OCI-LY3 (cell line): ENCODE data around the gene HK2.

Experiments
- H2AFZ ChIP-seq: fragments of 200-600, 300-600 bp; shearing (Covaris generic); 2 replicates; pipeline ENCODE4 v1.6.0; 2014; ENCODE audit warnings: antibody characterized with exemption, low read depth, low read length
- H3K27ac ChIP-seq: fragments of 200-600, 300-600 bp; sonication (generic); 2 replicates; pipeline ENCODE4 v1.5.1; 2014; ENCODE audit warnings: mild to moderate bottlenecking, low read length, moderate library complexity, mixed read lengths
- H3K27me3 ChIP-seq: fragments of 200-600, 300-600 bp; sonication (generic); 2 replicates; pipeline ENCODE4 v1.6.1; 2014; ENCODE audit warnings: low read depth, low read length, mixed read lengths
- H3K36me3 ChIP-seq: fragments of 200-600, 300-600 bp; sonication (generic); replicated peaks from 2 replicates; pipeline ENCODE3; 2014; ENCODE audit warnings: low read depth, low read length, mixed read lengths
- H3K4me1 ChIP-seq: fragments of 300-600, 200-600 bp; sonication (generic); 2 replicates; pipeline ENCODE4 v1.6.1; 2014; ENCODE audit warnings: low read length, mixed read lengths
- H3K4me2 ChIP-seq: fragments of 200-600, 300-600 bp; sonication (generic); 2 replicates; pipeline ENCODE4 v1.6.1; 2014; ENCODE audit warnings: low read length, mixed read lengths
- H3K4me3 ChIP-seq: fragments of 300-600, 200-600 bp; sonication (generic); 2 replicates; pipeline ENCODE4 v1.5.1; 2014; ENCODE audit warnings: antibody characterized with exemption, mild to moderate bottlenecking, low read length, moderate library complexity
- H3K79me2 ChIP-seq: fragments of 300-600, 200-600 bp; shearing (Covaris generic); 2 replicates; pipeline ENCODE4 v1.6.1; 2014; ENCODE audit warnings: mild to moderate bottlenecking, low read length, mixed read lengths
- H3K9ac ChIP-seq: fragments of 300-600, 200-600 bp; shearing (Covaris generic); 2 replicates; pipeline ENCODE4 v1.6.0; 2014; ENCODE audit warnings: mild to moderate bottlenecking, low read length, moderate library complexity
- H3K9me3 ChIP-seq: fragments of 200-600, 300-600 bp; shearing (Covaris generic); 2 replicates; pipeline ENCODE4 v1.6.1; 2014; ENCODE audit warnings: low read length, mixed read lengths; ENCODE audit not compliant: insufficient read depth
- H4K20me1 ChIP-seq: fragments of 200-600, 300-600 bp; sonication (generic); 2 replicates; pipeline ENCODE4 v1.6.1; 2016; ENCODE audit warnings: low read length, mixed read lengths; ENCODE audit not compliant: insufficient read depth
- EZH2phosphoT487 ChIP-seq: fragments of 200-600 bp; shearing (Covaris generic); IDR thresholded peaks from 2 replicates; pipeline ENCODE4 v1.6.1; 2018; ENCODE audit warnings: antibody characterized with exemption, mixed run types, low read depth
- TF ChIP-seq, protein P1 (sequence below): fragments of 200-600, 300-600 bp; sonication (generic); IDR thresholded peaks from 2 replicates; pipeline ENCODE4 v1.5.1; 2014; ENCODE audit warnings: antibody characterized with exemption, low read length, low read depth

The HK2 gene

DNA sequence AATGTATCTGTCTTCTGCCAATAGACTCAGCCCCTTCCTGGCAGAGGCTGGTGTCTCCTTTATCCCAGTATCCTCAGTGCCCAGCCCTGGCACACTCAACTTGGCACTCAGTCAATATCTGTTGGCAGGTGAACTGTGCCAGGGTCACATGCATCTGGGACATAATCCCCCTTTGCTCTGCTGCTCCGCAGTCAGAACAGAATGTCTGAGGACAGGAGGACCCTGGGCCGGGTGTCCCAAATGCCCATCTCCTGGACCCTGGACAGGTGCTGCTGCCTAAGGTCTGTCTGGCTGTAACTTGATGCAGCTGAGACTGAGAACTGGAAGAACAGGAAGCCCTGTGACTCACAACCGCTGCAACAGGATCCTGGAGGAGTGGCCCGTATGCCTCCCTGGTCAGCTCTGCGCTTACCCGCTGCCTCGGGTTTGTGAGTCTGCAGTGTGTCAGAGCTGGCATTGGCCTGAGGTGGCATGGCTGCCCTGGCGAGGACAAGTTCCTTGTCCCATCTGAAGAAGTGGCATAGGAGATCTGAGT lies 11.4 kb downstream of the HK2 start:
- Histone ChIP-seq H3K27ac (no peak overlapping the region), H4K20me1 (peaks cover 99% of the 10 kb centered on the region), H3K4me1 (peaks cover 63% of the 10 kb centered on the region), H2AFZ (no peak overlapping the region), H3K79me2 (peaks cover 98% of the 10 kb centered on the region), H3K4me3 (no peak overlapping the region), H3K27me3 (no peaks in the 10 kb centered on the region), H3K4me2 (no peak overlapping the region), H3K36me3 (peaks cover 38% of the 10 kb centered on the region), H3K9ac (no peak overlapping the region), H3K9me3 (no peaks in the 10 kb centered on the region)
- TF ChIP-seq EZH2phosphoT487 = no peak
- TF ChIP-seq, protein P1, sequence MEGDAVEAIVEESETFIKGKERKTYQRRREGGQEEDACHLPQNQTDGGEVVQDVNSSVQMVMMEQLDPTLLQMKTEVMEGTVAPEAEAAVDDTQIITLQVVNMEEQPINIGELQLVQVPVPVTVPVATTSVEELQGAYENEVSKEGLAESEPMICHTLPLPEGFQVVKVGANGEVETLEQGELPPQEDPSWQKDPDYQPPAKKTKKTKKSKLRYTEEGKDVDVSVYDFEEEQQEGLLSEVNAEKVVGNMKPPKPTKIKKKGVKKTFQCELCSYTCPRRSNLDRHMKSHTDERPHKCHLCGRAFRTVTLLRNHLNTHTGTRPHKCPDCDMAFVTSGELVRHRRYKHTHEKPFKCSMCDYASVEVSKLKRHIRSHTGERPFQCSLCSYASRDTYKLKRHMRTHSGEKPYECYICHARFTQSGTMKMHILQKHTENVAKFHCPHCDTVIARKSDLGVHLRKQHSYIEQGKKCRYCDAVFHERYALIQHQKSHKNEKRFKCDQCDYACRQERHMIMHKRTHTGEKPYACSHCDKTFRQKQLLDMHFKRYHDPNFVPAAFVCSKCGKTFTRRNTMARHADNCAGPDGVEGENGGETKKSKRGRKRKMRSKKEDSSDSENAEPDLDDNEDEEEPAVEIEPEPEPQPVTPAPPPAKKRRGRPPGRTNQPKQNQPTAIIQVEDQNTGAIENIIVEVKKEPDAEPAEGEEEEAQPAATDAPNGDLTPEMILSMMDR = no peak

- Histone ChIP-seq H3K4me3 (no peak overlapping the region), H4K20me1 (peaks cover 100% of the 10 kb centered on the region), H3K36me3 (peaks cover 43% of the 10 kb centered on the region), H3K79me2 (peaks cover 99% of the 10 kb centered on the region), H3K27ac (no peak overlapping the region), H2AFZ (no peak overlapping the region), H3K9ac (no peak overlapping the region), H3K27me3 (no peaks in the 10 kb centered on the region), H3K4me2 (no peak overlapping the region), H3K4me1 (peaks cover 68% of the 10 kb centered on the region), H3K9me3 (no peaks in the 10 kb centered on the region)
- TF ChIP-seq, protein P1 = no peak
- no peak for TF ChIP-seq EZH2phosphoT487
Observed at GRCh38 chr2:74845991-74846390, 12.1 kb downstream of the HK2 start.

DNA sequence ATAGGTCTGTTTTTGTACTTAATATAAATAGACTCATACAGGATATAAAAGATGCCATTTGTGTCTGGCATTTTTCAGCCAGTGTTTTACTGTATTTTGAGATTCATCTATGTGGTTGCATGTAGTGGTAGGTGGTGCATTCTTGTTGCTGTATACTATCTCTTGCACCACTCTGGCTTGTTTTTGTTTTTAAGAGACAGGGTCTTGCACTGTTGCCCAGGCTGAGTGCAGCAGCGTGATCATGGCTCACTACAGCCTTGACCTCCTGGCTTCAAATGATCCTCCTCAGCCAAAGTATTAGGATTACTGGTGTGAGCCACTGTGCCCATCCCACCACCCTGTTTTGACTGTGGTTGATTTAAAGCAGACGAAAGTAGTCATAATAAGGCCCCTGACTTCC lies 12.6 kb downstream of the HK2 start:
- no peaks in the 10 kb centered on the region for H3K9me3 ChIP-seq
- H3K9ac ChIP-seq = no peak overlapping the region
- peaks cover 100% of the 10 kb centered on the region for H4K20me1 ChIP-seq
- TF ChIP-seq, protein P1 = no peak
- TF ChIP-seq EZH2phosphoT487 = no peak
- no peak overlapping the region for H3K4me3 ChIP-seq
- H3K27me3 ChIP-seq = no peaks in the 10 kb centered on the region
- H3K79me2 ChIP-seq = peaks cover 99% of the 10 kb centered on the region
- peaks cover 68% of the 10 kb centered on the region for H3K4me1 ChIP-seq
- no peak overlapping the region for H2AFZ ChIP-seq
- H3K36me3 ChIP-seq = peaks cover 44% of the 10 kb centered on the region
- no peak overlapping the region for H3K27ac ChIP-seq
- no peak overlapping the region for H3K4me2 ChIP-seq

DNA sequence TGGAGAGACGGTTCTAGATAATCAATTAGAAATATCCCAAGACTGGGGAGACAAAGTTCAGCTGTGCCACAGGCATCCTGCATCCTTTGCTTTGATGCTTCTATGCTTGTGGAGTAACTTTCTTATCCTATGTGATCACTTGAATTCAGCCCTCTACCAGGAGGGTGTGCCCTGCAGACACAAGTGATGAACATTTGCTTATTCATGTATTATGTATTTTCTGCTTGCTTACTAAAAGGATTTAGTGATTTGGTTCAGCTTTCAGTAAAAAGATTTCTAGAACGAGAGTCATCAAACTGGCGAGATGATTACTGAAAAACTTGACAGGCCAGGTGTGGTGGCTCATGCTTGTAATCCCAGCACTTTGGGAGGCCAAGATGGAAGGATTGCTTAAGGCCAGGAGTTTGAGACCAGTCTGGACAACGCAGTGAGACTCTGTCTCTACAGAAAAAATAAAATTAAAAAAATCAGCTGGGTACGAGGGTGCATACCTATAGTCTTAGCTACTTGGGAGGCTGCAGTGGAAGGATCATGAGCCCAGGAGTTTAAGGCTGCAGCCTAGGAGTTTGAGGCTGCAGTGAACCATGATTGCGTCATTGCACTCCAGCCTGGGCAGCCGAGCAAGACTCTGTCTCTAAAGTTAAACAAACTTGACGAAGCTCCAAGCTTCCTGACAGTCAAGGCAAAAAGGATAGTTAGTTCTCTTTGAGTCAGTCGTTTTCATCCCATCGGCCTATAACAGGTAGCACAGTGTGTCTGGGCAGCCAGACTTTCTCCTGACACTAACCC lies 13.3 kb downstream of the HK2 start:
- H3K4me2 ChIP-seq = peak overlapping the region; percentile 2; the same call in 1 of the 2 replicates
- H3K9me3 ChIP-seq = no peaks in the 10 kb centered on the region
- H3K36me3 ChIP-seq = peaks cover 45% of the 10 kb centered on the region
- H3K9ac ChIP-seq = no peak overlapping the region
- peaks cover 66% of the 10 kb centered on the region for H3K4me1 ChIP-seq
- H3K27ac ChIP-seq = no peak overlapping the region
- TF ChIP-seq, protein P1 = no peak
- TF ChIP-seq EZH2phosphoT487 = no peak
- H2AFZ ChIP-seq = no peak overlapping the region
- H3K27me3 ChIP-seq = no peaks in the 10 kb centered on the region
- H3K79me2 ChIP-seq = peaks cover 99% of the 10 kb centered on the region
- H4K20me1 ChIP-seq = peaks cover 100% of the 10 kb centered on the region
- no peak overlapping the region for H3K4me3 ChIP-seq
